GM19467 (cell line): Measurements from ENCODE around the gene TXNL4B.

Source experiments
- ATAC-seq: cut with Tn5 transposase; IDR thresholded peaks from one replicate; pipeline ENCODE4 v1.9.1; 2021; ENCODE audit warnings: mild to moderate bottlenecking, moderate library complexity; ENCODE audit not compliant: unreplicated experiment

Gene TXNL4B

GRCh38 chr16:72093448-72094265, at the start of gene TXNL4B, which contains the start of gene DHX38:
Gene TXNL4B (minus strand): TSS chr16:72093620. CDS start chr16:72090749, 2,871 bp downstream.
Gene DHX38 (plus strand): TSS chr16:72093847. CDS start chr16:72096158, 2,311 bp downstream.
- ATAC-seq, result peak; percentile 98

- ATAC-seq, result no peak
Observed at GRCh38 chr16:72142476-72142875, 49.1 kb upstream of the TXNL4B start.

- no peak for ATAC-seq
Observed at GRCh38 chr16:72139908-72140307, 46.5 kb upstream of the TXNL4B start.

GRCh38 chr16:72138064-72138572, 44.7 kb upstream of the TXNL4B start:
- no peak for ATAC-seq

- ATAC-seq, result no peak
Observed at GRCh38 chr16:72137380-72138063, 44.1 kb upstream of the TXNL4B start.

GRCh38 chr16:72134507-72134906, 41.1 kb upstream of the TXNL4B start:
- no peak for ATAC-seq

GRCh38 chr16:72132726-72133125, 39.3 kb upstream of the TXNL4B start:
- no peak for ATAC-seq

- no peak for ATAC-seq
Observed at GRCh38 chr16:72131036-72131435, 37.6 kb upstream of the TXNL4B start.

GRCh38 chr16:72129976-72130656, 36.7 kb upstream of the TXNL4B start:
- no peak for ATAC-seq

- ATAC-seq, result no peak
Observed at GRCh38 chr16:72128701-72129100, 35.3 kb upstream of the TXNL4B start.

GRCh38 chr16:72126429-72126765, 33.0 kb upstream of the TXNL4B start:
- ATAC-seq, result no peak

GRCh38 chr16:72125635-72126428, 32.4 kb upstream of the TXNL4B start:
- no peak for ATAC-seq

GRCh38 chr16:72124761-72125634, 31.6 kb upstream of the TXNL4B start:
- no peak for ATAC-seq

- ATAC-seq, result no peak
Observed at GRCh38 chr16:72124148-72124547, 30.7 kb upstream of the TXNL4B start.

GRCh38 chr16:72123426-72123825, 30.0 kb upstream of the TXNL4B start:
- no peak for ATAC-seq

GRCh38 chr16:72122916-72123315, 29.5 kb upstream of the TXNL4B start:
- ATAC-seq, result no peak

- ATAC-seq, result no peak
Observed at GRCh38 chr16:72122308-72122707, 28.9 kb upstream of the TXNL4B start.

- ATAC-seq, result no peak
Observed at GRCh38 chr16:72120026-72120425, 26.6 kb upstream of the TXNL4B start.

GRCh38 chr16:72113616-72113945, 20.2 kb upstream of the TXNL4B start:
- no peak for ATAC-seq
